T-helper 9 cell (primary cell): ENCODE results near the gene HSPA12B.
"Not testable (repeated sequence)": the region's sequence is repeated elsewhere in the genome, so short reads cannot be mapped to it uniquely, and the experiment has no call there.

Source experiments
- DNase-seq: peaks from one replicate; pipeline ENCODE4 v3.0.0-alpha.2; 2020

The HSPA12B gene

GRCh38 chr20:3788685-3789155, 56.2 kb downstream of the HSPA12B start:
- no peak for DNase-seq

- not testable (repeated sequence) for DNase-seq
Measured at GRCh38 chr20:3789201-3789600, 56.7 kb downstream of the HSPA12B start.

- DNase-seq: not testable (repeated sequence)
Measured at GRCh38 chr20:3794168-3794567, 61.7 kb downstream of the HSPA12B start.

GRCh38 chr20:3794701-3795420, 62.4 kb downstream of the HSPA12B start:
- no peak for DNase-seq

GRCh38 chr20:3795511-3796468, 63.3 kb downstream of the HSPA12B start, which contains the start of gene CDC25B:
CDC25B (plus strand) TSS chr20:3796310; CDS start chr20:3796532, 222 bp downstream.
- peak; percentile 85 for DNase-seq

GRCh38 chr20:3796477-3797225, 64.2 kb downstream of the HSPA12B start:
- DNase-seq: no peak

GRCh38 chr20:3797226-3797545, 64.7 kb downstream of the HSPA12B start:
- no peak for DNase-seq

GRCh38 chr20:3797592-3798372, 65.3 kb downstream of the HSPA12B start:
- DNase-seq: no peak

GRCh38 chr20:3798373-3798768, 65.9 kb downstream of the HSPA12B start:
- no peak for DNase-seq

GRCh38 chr20:3798908-3799248, 66.4 kb downstream of the HSPA12B start:
- DNase-seq: no peak

GRCh38 chr20:3800256-3800877, 67.9 kb downstream of the HSPA12B start:
- DNase-seq: no peak

GRCh38 chr20:3800878-3801260, 68.4 kb downstream of the HSPA12B start:
- no peak for DNase-seq

GRCh38 chr20:3801299-3801698, 68.8 kb downstream of the HSPA12B start:
- DNase-seq: no peak

- DNase-seq: no peak
Measured at GRCh38 chr20:3801846-3802245, 69.4 kb downstream of the HSPA12B start.
